ENCODE results near the gene TP63.

DNA sequence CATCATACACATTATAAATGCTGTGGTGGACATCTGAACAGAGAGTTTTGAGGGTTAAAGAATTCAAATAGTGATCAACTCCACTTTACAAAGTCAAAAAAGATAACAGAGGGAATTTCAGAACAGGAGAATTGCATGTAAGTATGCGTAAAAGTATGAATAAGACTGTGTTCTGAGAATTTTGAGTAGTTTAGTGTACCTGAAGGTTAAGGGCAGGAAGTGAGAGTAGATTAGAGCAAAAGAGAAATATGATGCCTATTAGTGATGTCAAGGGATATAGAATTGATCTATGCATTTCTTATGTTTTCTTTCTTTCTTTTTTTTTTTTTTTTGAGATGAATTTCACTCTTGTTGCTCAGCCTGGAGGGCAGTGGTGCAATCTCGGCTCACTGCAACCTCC is 53.1 kb downstream of the TP63 start:
- TF ChIP-seq, protein P1, sequence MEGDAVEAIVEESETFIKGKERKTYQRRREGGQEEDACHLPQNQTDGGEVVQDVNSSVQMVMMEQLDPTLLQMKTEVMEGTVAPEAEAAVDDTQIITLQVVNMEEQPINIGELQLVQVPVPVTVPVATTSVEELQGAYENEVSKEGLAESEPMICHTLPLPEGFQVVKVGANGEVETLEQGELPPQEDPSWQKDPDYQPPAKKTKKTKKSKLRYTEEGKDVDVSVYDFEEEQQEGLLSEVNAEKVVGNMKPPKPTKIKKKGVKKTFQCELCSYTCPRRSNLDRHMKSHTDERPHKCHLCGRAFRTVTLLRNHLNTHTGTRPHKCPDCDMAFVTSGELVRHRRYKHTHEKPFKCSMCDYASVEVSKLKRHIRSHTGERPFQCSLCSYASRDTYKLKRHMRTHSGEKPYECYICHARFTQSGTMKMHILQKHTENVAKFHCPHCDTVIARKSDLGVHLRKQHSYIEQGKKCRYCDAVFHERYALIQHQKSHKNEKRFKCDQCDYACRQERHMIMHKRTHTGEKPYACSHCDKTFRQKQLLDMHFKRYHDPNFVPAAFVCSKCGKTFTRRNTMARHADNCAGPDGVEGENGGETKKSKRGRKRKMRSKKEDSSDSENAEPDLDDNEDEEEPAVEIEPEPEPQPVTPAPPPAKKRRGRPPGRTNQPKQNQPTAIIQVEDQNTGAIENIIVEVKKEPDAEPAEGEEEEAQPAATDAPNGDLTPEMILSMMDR (IDR thresholded peaks at IDR 0.05) = no peak
- TF ChIP-seq POLR2A (IDR thresholded peaks at IDR 0.05) = no peak
